Activated T-helper 1 cell treated with anti-CD3 and anti-CD28 coated beads, Interleukin-12 subunit alpha, Interleukin-12 subunit beta, Interleukin-2, Interleukin-4 antibody, amounts not matched to agents 30 ng/mL and 10 ng/mL and 1 ng/mL, durations not matched to agents 14 hours and 24 hours and 36 hours (primary cell): ENCODE measurements around the gene PDXK. TPM values are rescaled to one million over a fixed set of nuclear protein-coding genes. Genes with fewer than 3 reads are reported as not detected.

ENCODE experiments used
- DNase-seq: peaks from one replicate; pipeline ENCODE4 v3.0.0; 2021; ENCODE audit warnings: low spot score
- H3K27ac Mint-ChIP-seq: one replicate; pipeline ENCODE4 v1.8.0; 2021; ENCODE audit warnings: mild to moderate bottlenecking, mixed read lengths
- H3K27me3 Mint-ChIP-seq: one replicate; pipeline ENCODE4 v1.8.0; 2022; ENCODE audit warnings: mild to moderate bottlenecking, moderate library complexity, mixed read lengths; ENCODE audit not compliant: insufficient read depth
- H3K36me3 Mint-ChIP-seq: one replicate; pipeline ENCODE4 v1.8.0; 2021; ENCODE audit warnings: low read depth, mixed read lengths
- H3K4me1 Mint-ChIP-seq: one replicate; pipeline ENCODE4 v1.8.0; 2021; ENCODE audit warnings: low read depth, mixed read lengths
- H3K4me3 Mint-ChIP-seq: one replicate; pipeline ENCODE4 v1.8.0; 2021; ENCODE audit warnings: mild to moderate bottlenecking, moderate library complexity, mixed read lengths
- H3K9me3 Mint-ChIP-seq: one replicate; pipeline ENCODE4 v1.8.0; 2021; ENCODE audit warnings: mixed read lengths
- intact Hi-C: fragments of 100-400 bp; cut with micrococcal nuclease; formaldehyde crosslinking; loops from one replicate; pipeline ENCODE4 v1.15.1; 2024
- total RNA-seq: library from RNA; stranded (reverse); gene quantifications from 2 replicates; pipeline ENCODE4 v1.2.3, GENCODE V29; 2022

Gene PDXK
- total RNA-seq, 1 donor from 2014 or later, result 123 TPM

- peaks cover 9% of the 10 kb centered on the region for H3K36me3 Mint-ChIP-seq
- no peak overlapping the region for H3K4me3 Mint-ChIP-seq
- H3K4me1 Mint-ChIP-seq, result no peaks in the 10 kb centered on the region
- H3K27ac Mint-ChIP-seq, result no peak overlapping the region
- H3K27me3 Mint-ChIP-seq, result peaks cover 1% of the 10 kb centered on the region
- intact Hi-C loops, result loop anchor here (1.0 kb wide), 2 partner anchors 129 to 165 kb away; no protein-coding TSS in a partner anchor
- no peak for DNase-seq
- no peaks in the 10 kb centered on the region for H3K9me3 Mint-ChIP-seq
These were observed 91.0 kb downstream of the PDXK start for GRCh38 chr21:43809853-43810504.

DNA sequence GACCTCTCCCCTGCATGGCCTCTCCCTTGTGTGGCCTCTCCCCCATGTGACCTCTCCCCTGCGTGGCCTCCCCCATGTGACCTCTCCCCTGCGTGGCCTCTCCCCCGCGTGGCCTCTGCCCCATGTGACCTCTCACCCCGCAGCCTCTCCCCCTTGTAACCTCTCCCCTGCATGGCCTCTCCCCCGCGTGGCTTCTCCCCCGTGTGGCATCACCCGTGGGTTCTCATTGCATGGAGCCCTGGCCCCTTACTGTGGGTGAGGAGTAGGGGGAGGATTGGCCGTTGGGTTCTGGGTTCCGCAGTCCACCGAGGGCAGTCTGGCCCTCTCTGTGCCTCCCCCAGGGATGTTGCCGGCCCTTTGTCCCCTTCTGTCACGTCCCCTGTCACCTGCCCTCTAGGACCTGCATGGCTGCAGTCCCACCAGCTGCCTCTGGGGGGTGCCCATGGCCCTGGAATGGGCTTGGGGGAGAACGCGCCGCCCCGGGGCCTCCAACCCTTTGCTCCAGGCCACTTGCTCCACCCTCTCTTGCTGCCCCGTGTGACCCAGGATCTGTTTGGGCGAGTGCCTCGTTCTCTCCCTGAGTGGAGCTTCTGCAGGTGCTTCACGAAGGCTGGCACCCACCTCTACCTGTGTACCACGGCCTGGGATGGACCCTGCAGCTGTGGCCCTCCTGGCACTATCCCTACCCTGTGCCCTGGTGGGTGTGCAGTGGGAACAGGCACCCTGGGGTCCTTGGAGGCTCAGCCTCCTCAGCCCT is 91.8 kb downstream of the PDXK start:
- DNase-seq, result peak; percentile 84
- Mint-ChIP-seq H3K9me3 (no peaks in the 10 kb centered on the region), H3K4me3 (no peak overlapping the region), H3K27ac (peak overlapping the region; percentile 48), H3K4me1 (no peaks in the 10 kb centered on the region), H3K27me3 (peaks cover 1% of the 10 kb centered on the region), H3K36me3 (peaks cover 7% of the 10 kb centered on the region)
- intact Hi-C loops, result loop anchor here (1.0 kb wide), 4 partner anchors 56 to 165 kb away; no protein-coding TSS in a partner anchor

DNA sequence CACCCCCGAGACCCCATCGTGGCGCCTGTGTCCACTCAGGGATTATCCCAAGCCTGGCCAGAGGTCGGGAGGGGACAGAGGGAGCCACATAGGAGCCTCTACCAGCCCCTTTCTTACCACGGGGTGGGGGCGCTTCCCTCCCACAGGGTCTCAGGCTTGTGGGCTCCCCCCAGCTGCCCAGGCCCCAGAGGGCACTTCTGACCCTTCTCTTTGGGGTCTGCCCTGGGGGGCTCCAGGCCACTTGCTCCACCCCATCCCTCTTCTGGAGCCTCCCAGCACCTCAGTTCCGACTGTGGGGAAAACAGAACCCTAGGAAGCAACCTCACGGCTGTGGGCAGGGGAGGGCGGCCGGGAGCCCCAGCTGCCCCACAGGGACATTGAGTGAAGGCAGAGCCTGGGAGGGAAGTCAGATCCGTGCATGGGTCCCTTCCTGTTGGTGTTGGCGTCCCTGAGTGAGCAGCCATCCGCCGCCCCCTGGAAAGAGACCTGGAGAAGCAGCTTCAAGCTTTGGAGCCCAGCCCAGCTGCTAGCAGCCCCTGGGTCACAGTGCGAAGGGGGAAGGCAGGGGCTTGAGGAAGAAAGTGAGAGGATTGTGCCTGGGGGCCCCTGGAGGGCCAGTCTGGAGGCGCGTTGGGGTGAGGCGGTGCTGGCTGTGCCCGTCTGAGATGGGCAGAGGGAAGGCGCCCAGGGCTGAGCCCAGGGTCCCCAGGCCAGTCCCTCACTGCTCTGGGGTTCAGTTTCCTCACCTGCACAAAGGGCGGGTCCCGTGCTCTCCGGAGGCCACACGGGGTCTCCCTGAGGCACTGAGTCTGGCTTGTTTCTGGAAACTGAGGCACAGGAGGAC is 92.6 kb downstream of the PDXK start:
- intact Hi-C loops, result loop anchor here (1.0 kb wide), 2 partner anchors 55 to 106 kb away; no protein-coding TSS in a partner anchor
- H3K9me3 Mint-ChIP-seq, result no peaks in the 10 kb centered on the region
- H3K4me1 Mint-ChIP-seq, result no peaks in the 10 kb centered on the region
- DNase-seq, result no peak
- H3K27ac Mint-ChIP-seq, result no peak overlapping the region
- no peak overlapping the region for H3K4me3 Mint-ChIP-seq
- peaks cover 2% of the 10 kb centered on the region for H3K36me3 Mint-ChIP-seq
- H3K27me3 Mint-ChIP-seq, result peaks cover 1% of the 10 kb centered on the region

Other genes starting within 250 kb of the PDXK start
- gene HSF2BP, start 59.6 kb upstream of the PDXK start, total RNA-seq, result 1.2 TPM in 2 replicates
- 76.8 and 77.8 TPM in 2 replicates for gene RRP1B, start 59.6 kb upstream of the PDXK start, total RNA-seq
- 51.9 and 52.4 TPM in 2 replicates for gene CSTB, start 57.2 kb downstream of the PDXK start, total RNA-seq
- gene RRP1, start 70.4 kb downstream of the PDXK start, total RNA-seq, result 90.9 and 91.8 TPM in 2 replicates
- gene AGPAT3, start 146.1 kb downstream of the PDXK start, total RNA-seq, result 127 and 132 TPM in 2 replicates